Measurements from ENCODE around the gene ZSCAN9.

- TF ChIP-seq POLR2A (IDR thresholded peaks at IDR 0.05; ENCODE audit: low read length) (no peak), GATA1 (IDR thresholded peaks at IDR 0.05; ENCODE audit: low read depth, low read length) (no peak)
Observed at GRCh38 chr6:28226460-28226859, 1.4 kb downstream of the ZSCAN9 start.
